MM.1S (cell line): ENCODE results near the gene DACT3.
A peak's percentile ranks its signal among the peaks of the same experiment; 100 is the strongest.

Source experiments
- DNase-seq: peaks from one replicate; pipeline ENCODE4 v3.0.0-alpha.2; 2015
- H2AFZ ChIP-seq: fragments of 300-600 bp; sonication (generic); 2 replicates; pipeline ENCODE4 v1.6.0; 2016; ENCODE audit warnings: antibody characterized with exemption, low read length
- H3F3A ChIP-seq: fragments of 300-600 bp; sonication (generic); 2 replicates; pipeline ENCODE4 v1.6.1; 2016; ENCODE audit warnings: mild to moderate bottlenecking, antibody characterized with exemption, low read length, moderate library complexity, mixed read lengths; ENCODE audit not compliant: insufficient read depth
- H3K27ac ChIP-seq: fragments of 300-600 bp; sonication (generic); 2 replicates; pipeline ENCODE4 v1.5.1; 2016; ENCODE audit warnings: mild to moderate bottlenecking, low read length
- H3K27me3 ChIP-seq: fragments of 300-600 bp; sonication (generic); replicated peaks from 2 replicates; pipeline ENCODE4 v1.6.0; 2016; ENCODE audit warnings: low read length; ENCODE audit not compliant: insufficient read depth
- H3K36me3 ChIP-seq: fragments of 300-600 bp; sonication (generic); replicated peaks from 2 replicates; pipeline ENCODE4 v1.6.1; 2016; ENCODE audit warnings: mild to moderate bottlenecking, low read length, mixed read lengths; ENCODE audit not compliant: insufficient read depth
- H3K4me1 ChIP-seq: fragments of 300-600 bp; sonication (generic); 2 replicates; pipeline ENCODE4 v1.6.1; 2016; ENCODE audit warnings: low read length, mixed read lengths
- H3K4me2 ChIP-seq: fragments of 300-600 bp; sonication (generic); 2 replicates; pipeline ENCODE4 v1.6.0; 2016; ENCODE audit warnings: low read depth, low read length
- H3K4me3 ChIP-seq: fragments of 300-600 bp; sonication (generic); 2 replicates; pipeline ENCODE4 v1.5.1; 2016; ENCODE audit warnings: low read length, mixed read lengths
- H3K79me2 ChIP-seq: fragments of 300-600 bp; sonication (generic); 2 replicates; pipeline ENCODE4 v1.6.1; 2016; ENCODE audit warnings: mixed run types, low read length, mixed read lengths
- H3K9ac ChIP-seq: fragments of 300-600 bp; sonication (generic); 2 replicates; pipeline ENCODE4 v1.6.1; 2016; ENCODE audit warnings: low read length, mixed read lengths
- H3K9me2 ChIP-seq: fragments of 300-600 bp; sonication (generic); replicated peaks from 2 replicates; pipeline ENCODE4 v1.6.1; 2016; ENCODE audit warnings: mild to moderate bottlenecking, low read length, mixed read lengths; ENCODE audit not compliant: insufficient read depth
- H3K9me3 ChIP-seq: fragments of 300-600 bp; sonication (generic); replicated peaks from 2 replicates; pipeline ENCODE4 v1.6.1; 2016; ENCODE audit warnings: mild to moderate bottlenecking, low read length, mixed read lengths; ENCODE audit not compliant: insufficient read depth
- H4K20me1 ChIP-seq: fragments of 300-600 bp; sonication (generic); 2 replicates; pipeline ENCODE4 v1.6.1; 2016; ENCODE audit warnings: mild to moderate bottlenecking, low read length, moderate library complexity, mixed read lengths; ENCODE audit not compliant: insufficient read depth
- CTCF ChIP-seq: fragments of 300-600 bp; sonication (generic); IDR thresholded peaks from 2 replicates; pipeline ENCODE4 v1.5.1; 2016; ENCODE audit warnings: antibody characterized with exemption, low read length, mixed read lengths
- EZH2 ChIP-seq: fragments of 300-600 bp; sonication (generic); optimal IDR thresholded peaks from 2 replicates; pipeline ENCODE3; 2017; ENCODE audit warnings: low read depth, mild to moderate bottlenecking, antibody characterized with exemption, low read length, mixed read lengths
- EZH2phosphoT487 ChIP-seq: fragments of 300-600 bp; sonication (generic); IDR thresholded peaks from 2 replicates; pipeline ENCODE4 v1.6.1; 2018; ENCODE audit warnings: antibody characterized with exemption, low read length

DACT3 gene

GRCh38 chr19:46668662-46669061 is 7.7 kb upstream of the DACT3 start:
- H3K9me2 ChIP-seq = no peaks in the 10 kb centered on the region
- H2AFZ ChIP-seq = no peak overlapping the region
- TF ChIP-seq EZH2phosphoT487 = no peak
- TF ChIP-seq CTCF = no peak
- TF ChIP-seq EZH2 = no peak
- H3K36me3 ChIP-seq = 0 out of 2 replicates have a peak, but pooled peaks cover under 1% of the 10 kb centered on the region
- H3F3A ChIP-seq = 0 out of 2 replicates have a peak, but pooled peaks cover 5% of the 10 kb centered on the region
- no peak overlapping the region for H3K27ac ChIP-seq
- H3K4me1 ChIP-seq = no peaks in the 10 kb centered on the region
- no peak overlapping the region for H3K4me3 ChIP-seq
- no peak overlapping the region for H3K9ac ChIP-seq
- H3K9me3 ChIP-seq = no peaks in the 10 kb centered on the region
- no peaks in the 10 kb centered on the region for H4K20me1 ChIP-seq
- no peak overlapping the region for H3K4me2 ChIP-seq
- H3K27me3 ChIP-seq = peaks cover 11% of the 10 kb centered on the region
- H3K79me2 ChIP-seq = no peaks in the 10 kb centered on the region
- DNase-seq = no peak

GRCh38 chr19:46665072-46665471 is 4.1 kb upstream of the DACT3 start:
- H3K9me2 ChIP-seq = no peaks in the 10 kb centered on the region
- no peak overlapping the region for H3K4me2 ChIP-seq
- TF ChIP-seq EZH2phosphoT487 (no peak), CTCF (no peak), EZH2 (no peak)
- H3K9me3 ChIP-seq = no peaks in the 10 kb centered on the region
- no peak for DNase-seq
- no peak overlapping the region for H2AFZ ChIP-seq
- no peaks in the 10 kb centered on the region for H3K36me3 ChIP-seq
- no peak overlapping the region for H3K9ac ChIP-seq
- peaks cover 26% of the 10 kb centered on the region for H3K27me3 ChIP-seq
- peaks cover 14% of the 10 kb centered on the region for H3K4me1 ChIP-seq
- peaks cover 14% of the 10 kb centered on the region for H3F3A ChIP-seq
- H3K27ac ChIP-seq = no peak overlapping the region
- H4K20me1 ChIP-seq = no peaks in the 10 kb centered on the region
- no peaks in the 10 kb centered on the region for H3K79me2 ChIP-seq
- no peak overlapping the region for H3K4me3 ChIP-seq

GRCh38 chr19:46661735-46662592 is 982 bp upstream of the DACT3 start:
- H2AFZ ChIP-seq = peak overlapping the region; percentile 55
- H3K4me3 ChIP-seq = peak overlapping the region; percentile 61
- peaks cover 55% of the 10 kb centered on the region for H3K27me3 ChIP-seq

More at GRCh38 chr19:46661735-46662592, 982 bp upstream of the DACT3 start:
- H3K4me2 ChIP-seq = peak overlapping the region; percentile 94
- peak; percentile 68 for DNase-seq
- no peaks in the 10 kb centered on the region for H3K9me3 ChIP-seq
- peaks cover 19% of the 10 kb centered on the region for H3K4me1 ChIP-seq
- H3K36me3 ChIP-seq = no peaks in the 10 kb centered on the region
- H3F3A ChIP-seq = peaks cover 14% of the 10 kb centered on the region
- peak overlapping the region; percentile 4; the same call in 1 of the 2 replicates for H3K27ac ChIP-seq
- no peaks in the 10 kb centered on the region for H4K20me1 ChIP-seq
- no peaks in the 10 kb centered on the region for H3K9me2 ChIP-seq
- TF ChIP-seq CTCF = peak; percentile 95
- TF ChIP-seq EZH2 = no peak
- H3K79me2 ChIP-seq = no peaks in the 10 kb centered on the region
- peak overlapping the region; percentile 8; the same call in 1 of the 2 replicates for H3K9ac ChIP-seq
